ENCODE data around the gene FHOD3.

Gene FHOD3

DNA sequence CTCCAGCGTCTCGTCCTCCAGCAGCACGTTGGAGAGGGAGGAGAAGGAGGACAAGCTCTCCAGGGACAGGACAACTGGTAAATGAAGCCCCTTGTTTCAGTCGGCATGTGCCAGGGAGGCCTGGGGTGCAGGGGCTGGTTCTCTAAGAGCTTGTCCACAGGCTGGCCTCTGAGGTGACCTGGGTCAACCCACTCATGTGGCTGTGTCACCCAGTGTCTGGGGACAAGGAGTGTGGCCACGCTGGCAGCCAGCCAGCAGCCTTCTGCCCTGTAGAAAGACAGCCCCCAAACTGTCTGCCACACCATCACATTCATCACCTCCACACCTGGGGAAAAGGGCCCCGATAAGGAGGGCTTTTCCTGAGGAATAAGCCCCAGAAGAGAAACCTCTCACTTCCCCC is 411.8 kb downstream of the FHOD3 start:
- TF ChIP-seq, protein P1, sequence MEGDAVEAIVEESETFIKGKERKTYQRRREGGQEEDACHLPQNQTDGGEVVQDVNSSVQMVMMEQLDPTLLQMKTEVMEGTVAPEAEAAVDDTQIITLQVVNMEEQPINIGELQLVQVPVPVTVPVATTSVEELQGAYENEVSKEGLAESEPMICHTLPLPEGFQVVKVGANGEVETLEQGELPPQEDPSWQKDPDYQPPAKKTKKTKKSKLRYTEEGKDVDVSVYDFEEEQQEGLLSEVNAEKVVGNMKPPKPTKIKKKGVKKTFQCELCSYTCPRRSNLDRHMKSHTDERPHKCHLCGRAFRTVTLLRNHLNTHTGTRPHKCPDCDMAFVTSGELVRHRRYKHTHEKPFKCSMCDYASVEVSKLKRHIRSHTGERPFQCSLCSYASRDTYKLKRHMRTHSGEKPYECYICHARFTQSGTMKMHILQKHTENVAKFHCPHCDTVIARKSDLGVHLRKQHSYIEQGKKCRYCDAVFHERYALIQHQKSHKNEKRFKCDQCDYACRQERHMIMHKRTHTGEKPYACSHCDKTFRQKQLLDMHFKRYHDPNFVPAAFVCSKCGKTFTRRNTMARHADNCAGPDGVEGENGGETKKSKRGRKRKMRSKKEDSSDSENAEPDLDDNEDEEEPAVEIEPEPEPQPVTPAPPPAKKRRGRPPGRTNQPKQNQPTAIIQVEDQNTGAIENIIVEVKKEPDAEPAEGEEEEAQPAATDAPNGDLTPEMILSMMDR (IDR thresholded peaks at IDR 0.05; ENCODE audit: low read depth, low read length, missing control alignments): no peak
- no peak overlapping the region for H3K4me3 ChIP-seq (replicated peaks; ENCODE audit: low read depth, low read length)
- DNase-seq (ENCODE audit: extremely low read depth, low read depth): no peak

DNA sequence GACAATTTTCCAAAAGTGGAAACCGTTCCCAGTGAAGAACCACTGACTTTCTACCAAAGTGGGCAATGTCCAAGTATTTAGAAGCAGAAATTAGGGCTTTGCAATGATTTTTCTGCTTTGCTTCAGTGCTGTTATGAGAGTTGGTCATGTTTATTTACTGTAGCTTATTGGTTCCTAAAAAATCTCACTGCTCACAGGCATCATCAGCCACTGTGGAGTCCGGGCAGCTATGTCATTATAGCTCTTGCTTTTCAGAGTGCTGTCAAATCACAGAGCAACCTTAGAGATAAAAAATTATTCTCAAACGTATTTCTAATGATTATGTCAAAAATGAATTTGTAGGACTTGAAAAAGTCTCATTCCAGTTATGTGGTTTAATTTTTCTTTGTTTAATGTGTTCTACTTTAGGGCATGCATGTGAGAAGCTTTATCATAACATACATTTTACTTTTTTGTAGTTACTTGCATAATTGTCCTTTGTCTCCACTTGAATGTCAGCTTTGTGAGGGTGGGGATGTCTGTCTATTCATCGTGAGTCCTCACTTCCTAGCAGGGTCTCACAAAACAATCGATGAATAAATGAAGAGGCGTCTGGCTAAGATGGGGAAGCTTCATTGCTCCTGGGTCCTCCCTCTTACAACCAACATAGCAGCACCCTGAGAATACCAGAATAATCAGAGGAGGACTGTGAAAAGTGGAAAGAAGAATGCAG is 413.7 kb downstream of the FHOD3 start:
- DNase-seq (ENCODE audit: extremely low read depth, low read depth): no peak
- H3K4me3 ChIP-seq (replicated peaks; ENCODE audit: low read depth, low read length): no peak overlapping the region
- TF ChIP-seq, protein P1 (IDR thresholded peaks at IDR 0.05; ENCODE audit: low read depth, low read length, missing control alignments): no peak

DNA sequence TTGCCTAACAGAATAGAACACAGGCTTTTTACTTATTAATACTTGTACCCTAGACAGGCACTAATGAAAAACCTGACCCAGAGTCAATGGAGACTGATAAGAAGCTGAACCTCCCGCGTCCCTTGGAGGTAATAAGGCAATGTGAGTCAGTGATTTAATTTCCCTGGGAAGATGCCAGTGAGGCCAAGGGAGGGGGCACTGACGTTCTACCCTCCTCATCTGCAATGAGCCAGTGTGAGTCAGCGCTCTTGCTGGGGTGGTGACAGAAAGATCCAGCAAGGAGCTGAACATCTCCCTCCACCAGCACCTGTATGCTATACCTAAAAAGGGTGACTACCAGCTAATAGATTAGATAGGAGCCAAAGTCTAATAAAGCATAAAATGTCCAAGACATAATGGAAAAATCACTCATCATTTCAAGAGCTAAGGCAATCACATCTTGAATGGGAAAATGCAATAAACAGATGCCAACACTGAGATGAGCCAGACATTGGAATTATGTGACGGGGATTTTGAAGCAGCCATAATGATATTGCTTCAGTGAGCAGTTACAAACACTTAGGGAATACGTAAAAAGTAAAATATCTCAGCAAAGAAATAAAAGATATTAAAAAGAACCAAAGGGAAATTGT is 414.4 kb downstream of the FHOD3 start:
- TF ChIP-seq, protein P1 (IDR thresholded peaks at IDR 0.05; ENCODE audit: low read depth, low read length, missing control alignments): no peak
- no peak overlapping the region for H3K4me3 ChIP-seq (replicated peaks; ENCODE audit: low read depth, low read length)

DNA sequence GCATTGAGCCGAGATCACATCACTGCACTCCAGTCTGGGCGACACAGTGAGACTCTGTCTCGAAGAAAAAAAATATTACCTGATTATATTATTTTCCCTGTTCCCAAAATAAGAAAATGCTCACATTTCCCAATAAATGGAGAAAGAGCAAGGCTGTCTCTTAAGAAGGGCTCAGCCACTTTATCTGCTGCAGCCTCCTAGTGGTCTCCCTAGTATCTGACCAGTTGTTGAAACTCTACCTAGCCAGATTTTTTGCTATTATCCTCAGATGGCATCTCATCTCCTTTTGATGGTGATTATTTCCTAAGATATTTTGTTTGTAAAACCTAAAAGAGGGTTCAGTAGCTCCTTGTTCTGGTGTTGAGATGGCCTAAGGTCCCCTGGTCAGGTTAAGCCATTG is 417.0 kb downstream of the FHOD3 start:
- TF ChIP-seq, protein P1 (IDR thresholded peaks at IDR 0.05; ENCODE audit: low read depth, low read length, missing control alignments): peak; percentile 25
- no peak overlapping the region for H3K4me3 ChIP-seq (replicated peaks; ENCODE audit: low read depth, low read length)
- no peak for DNase-seq (ENCODE audit: extremely low read depth, low read depth)

More for the DNA sequence above, 414.4 kb downstream of the FHOD3 start:
- no peak for DNase-seq (ENCODE audit: extremely low read depth, low read depth)

DNA sequence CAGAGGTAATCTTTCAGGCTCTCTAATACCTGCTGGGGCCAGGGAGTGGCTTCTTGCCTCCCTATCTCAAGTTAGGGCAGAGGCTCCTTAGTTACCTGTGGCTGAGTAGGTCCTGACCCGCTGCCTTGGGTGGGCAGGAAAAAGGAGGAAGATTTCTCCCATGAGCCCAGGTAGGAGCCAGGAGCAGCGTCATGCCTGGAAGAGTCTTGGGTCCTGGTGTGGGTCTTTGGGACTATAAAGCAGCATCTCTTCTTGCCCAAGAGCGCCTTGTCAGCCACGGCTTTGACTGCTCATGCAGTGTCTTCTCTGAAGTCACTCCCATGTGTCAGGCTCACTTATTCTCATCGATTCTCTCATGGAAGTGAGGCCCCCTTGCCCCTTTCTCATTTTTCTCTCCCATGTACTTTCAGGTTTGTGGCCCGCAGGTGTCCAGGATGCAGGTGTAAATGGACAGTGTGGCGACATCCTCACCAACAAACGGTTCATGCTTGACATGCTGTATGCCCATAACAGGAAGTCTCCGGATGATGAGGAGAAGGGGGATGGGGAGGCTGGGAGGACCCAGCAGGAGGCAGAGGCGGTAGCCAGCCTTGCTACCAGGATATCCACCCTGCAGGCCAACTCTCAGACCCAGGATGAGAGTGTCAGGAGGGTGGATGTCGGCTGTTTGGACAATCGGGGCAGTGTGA is 420.1 kb downstream of the FHOD3 start:
- TF ChIP-seq, protein P1 (IDR thresholded peaks at IDR 0.05; ENCODE audit: low read depth, low read length, missing control alignments): no peak
- no peak overlapping the region for H3K4me3 ChIP-seq (replicated peaks; ENCODE audit: low read depth, low read length)
- DNase-seq (ENCODE audit: extremely low read depth, low read depth): no peak

DNA sequence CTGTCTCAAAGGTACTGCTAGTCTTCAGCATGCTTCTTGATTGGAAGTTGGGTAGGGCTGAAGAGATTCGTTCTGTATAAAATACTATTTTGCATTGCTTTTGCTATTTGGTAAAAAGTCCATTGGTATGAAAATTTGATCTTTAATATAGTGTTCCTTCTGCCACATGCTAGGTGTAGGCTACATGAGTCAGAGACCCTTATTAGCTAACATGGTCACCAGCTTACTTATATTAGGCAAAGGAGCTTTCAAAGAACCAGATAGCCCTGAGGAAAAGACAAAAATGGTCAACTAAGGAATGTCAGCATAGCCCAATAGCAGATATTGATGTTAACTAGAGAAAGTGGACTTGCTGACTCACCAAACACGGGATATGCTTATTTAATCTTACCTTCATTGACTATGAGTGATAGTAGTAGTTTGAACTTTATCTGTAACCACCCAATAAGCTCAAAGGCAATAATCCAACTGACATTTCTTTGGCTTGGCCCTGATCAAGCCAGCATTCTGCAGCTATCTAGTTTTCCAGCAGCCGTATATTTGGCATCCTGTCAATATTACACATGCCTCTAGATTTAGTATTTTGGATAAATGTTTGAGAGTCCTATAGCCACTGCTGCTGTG is 421.3 kb downstream of the FHOD3 start:
- no peak for DNase-seq (ENCODE audit: extremely low read depth, low read depth)
- H3K4me3 ChIP-seq (replicated peaks; ENCODE audit: low read depth, low read length): no peak overlapping the region
- TF ChIP-seq, protein P1 (IDR thresholded peaks at IDR 0.05; ENCODE audit: low read depth, low read length, missing control alignments): no peak

All from HFF-Myc (cell line).